ENCODE data around the gene LNX1.

Gene LNX1

DNA sequence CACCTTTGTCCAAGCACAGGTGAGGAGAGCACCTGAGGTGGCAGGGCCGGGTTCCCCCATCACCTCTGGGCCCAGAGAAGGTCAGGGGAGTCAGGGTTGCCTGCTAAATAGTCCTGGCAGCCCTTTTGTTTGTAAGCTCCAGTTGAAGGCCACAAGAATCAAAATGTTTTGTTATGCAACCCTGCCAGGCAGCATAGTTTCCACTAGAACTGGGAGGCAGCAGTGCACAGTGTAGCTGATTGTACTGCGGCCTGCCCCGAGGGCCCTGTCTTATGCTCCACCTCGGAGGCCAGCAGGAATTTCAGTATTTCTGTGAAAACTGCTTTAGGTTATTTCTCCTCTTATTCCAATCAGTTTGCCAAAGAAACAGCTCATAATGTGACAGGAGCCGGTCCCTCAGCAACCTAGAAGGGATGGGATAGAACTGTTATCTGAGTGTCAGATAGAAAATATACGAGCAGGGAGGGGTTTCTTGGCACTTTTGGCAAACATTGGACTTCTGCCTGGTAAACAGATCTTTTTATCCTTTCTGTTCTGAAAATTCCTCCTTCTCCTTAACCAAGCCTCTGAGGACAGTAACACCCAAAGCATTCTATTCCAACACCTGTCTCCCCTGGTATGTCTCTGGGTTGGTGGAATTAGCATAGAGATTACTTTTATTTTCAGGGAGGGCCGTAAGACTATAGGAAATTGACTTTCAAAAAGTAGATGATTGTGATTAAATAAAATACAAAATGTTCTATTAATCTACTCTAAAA is 93.6 kb downstream of the LNX1 start:
- H3K4me3 ChIP-seq (replicated peaks; ENCODE audit: insufficient read depth, low read length), result no peak overlapping the region
- H3K27me3 ChIP-seq (ENCODE audit: insufficient read depth, poor library complexity, severe bottlenecking), result no peaks in the 10 kb centered on the region
- DNase-seq (ENCODE audit: low read depth in 1 of 2, low spot score in 1 of 2), result no peak
- TF ChIP-seq GABPA (IDR thresholded peaks at IDR 0.05; ENCODE audit: low read depth) (no peak), SPI1 (IDR thresholded peaks at IDR 0.05; ENCODE audit: borderline replicate concordance, low read depth) (no peak), POLR2AphosphoS5 (IDR thresholded peaks at IDR 0.05; ENCODE audit: low read depth) (no peak)
- TF ChIP-seq, protein P1, sequence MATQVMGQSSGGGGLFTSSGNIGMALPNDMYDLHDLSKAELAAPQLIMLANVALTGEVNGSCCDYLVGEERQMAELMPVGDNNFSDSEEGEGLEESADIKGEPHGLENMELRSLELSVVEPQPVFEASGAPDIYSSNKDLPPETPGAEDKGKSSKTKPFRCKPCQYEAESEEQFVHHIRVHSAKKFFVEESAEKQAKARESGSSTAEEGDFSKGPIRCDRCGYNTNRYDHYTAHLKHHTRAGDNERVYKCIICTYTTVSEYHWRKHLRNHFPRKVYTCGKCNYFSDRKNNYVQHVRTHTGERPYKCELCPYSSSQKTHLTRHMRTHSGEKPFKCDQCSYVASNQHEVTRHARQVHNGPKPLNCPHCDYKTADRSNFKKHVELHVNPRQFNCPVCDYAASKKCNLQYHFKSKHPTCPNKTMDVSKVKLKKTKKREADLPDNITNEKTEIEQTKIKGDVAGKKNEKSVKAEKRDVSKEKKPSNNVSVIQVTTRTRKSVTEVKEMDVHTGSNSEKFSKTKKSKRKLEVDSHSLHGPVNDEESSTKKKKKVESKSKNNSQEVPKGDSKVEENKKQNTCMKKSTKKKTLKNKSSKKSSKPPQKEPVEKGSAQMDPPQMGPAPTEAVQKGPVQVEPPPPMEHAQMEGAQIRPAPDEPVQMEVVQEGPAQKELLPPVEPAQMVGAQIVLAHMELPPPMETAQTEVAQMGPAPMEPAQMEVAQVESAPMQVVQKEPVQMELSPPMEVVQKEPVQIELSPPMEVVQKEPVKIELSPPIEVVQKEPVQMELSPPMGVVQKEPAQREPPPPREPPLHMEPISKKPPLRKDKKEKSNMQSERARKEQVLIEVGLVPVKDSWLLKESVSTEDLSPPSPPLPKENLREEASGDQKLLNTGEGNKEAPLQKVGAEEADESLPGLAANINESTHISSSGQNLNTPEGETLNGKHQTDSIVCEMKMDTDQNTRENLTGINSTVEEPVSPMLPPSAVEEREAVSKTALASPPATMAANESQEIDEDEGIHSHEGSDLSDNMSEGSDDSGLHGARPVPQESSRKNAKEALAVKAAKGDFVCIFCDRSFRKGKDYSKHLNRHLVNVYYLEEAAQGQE (IDR thresholded peaks at IDR 0.05; ENCODE audit: insufficient replicate concordance, low read depth), result no peak
- TF ChIP-seq, protein P2, sequence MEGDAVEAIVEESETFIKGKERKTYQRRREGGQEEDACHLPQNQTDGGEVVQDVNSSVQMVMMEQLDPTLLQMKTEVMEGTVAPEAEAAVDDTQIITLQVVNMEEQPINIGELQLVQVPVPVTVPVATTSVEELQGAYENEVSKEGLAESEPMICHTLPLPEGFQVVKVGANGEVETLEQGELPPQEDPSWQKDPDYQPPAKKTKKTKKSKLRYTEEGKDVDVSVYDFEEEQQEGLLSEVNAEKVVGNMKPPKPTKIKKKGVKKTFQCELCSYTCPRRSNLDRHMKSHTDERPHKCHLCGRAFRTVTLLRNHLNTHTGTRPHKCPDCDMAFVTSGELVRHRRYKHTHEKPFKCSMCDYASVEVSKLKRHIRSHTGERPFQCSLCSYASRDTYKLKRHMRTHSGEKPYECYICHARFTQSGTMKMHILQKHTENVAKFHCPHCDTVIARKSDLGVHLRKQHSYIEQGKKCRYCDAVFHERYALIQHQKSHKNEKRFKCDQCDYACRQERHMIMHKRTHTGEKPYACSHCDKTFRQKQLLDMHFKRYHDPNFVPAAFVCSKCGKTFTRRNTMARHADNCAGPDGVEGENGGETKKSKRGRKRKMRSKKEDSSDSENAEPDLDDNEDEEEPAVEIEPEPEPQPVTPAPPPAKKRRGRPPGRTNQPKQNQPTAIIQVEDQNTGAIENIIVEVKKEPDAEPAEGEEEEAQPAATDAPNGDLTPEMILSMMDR (IDR thresholded peaks at IDR 0.05; ENCODE audit: insufficient read depth, low read length), result no peak
- H3K27ac ChIP-seq (replicated peaks), result no peak overlapping the region

DNA sequence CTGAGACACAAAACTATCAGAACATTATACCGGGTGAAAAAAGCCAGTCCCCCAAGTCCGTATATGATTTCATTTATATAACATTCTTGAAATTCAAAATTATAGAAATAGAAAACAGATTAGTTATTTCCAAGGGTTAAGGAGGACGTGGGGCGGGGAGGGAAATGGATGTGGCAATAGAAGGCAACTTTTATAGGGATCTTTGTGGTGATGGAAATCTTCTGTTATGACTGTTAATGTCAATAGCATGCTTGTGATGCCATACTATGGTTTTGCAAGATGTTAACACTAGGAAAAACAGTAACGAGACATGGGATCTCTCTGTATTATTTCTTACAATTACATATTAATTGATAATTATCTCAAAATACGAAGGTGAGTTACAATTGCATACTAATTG is 96.4 kb downstream of the LNX1 start:
- H3K4me3 ChIP-seq (replicated peaks; ENCODE audit: insufficient read depth, low read length), result no peak overlapping the region
- no peak for DNase-seq (ENCODE audit: low read depth in 1 of 2, low spot score in 1 of 2)
- TF ChIP-seq, protein P2 (IDR thresholded peaks at IDR 0.05; ENCODE audit: insufficient read depth, low read length), result no peak
- TF ChIP-seq, protein P1 (IDR thresholded peaks at IDR 0.05; ENCODE audit: insufficient replicate concordance, low read depth), result no peak
- TF ChIP-seq POLR2AphosphoS5 (IDR thresholded peaks at IDR 0.05; ENCODE audit: low read depth), result no peak
- no peak for TF ChIP-seq GABPA (IDR thresholded peaks at IDR 0.05; ENCODE audit: low read depth)
- no peak for TF ChIP-seq SPI1 (IDR thresholded peaks at IDR 0.05; ENCODE audit: borderline replicate concordance, low read depth)
- no peaks in the 10 kb centered on the region for H3K27me3 ChIP-seq (ENCODE audit: insufficient read depth, poor library complexity, severe bottlenecking)
- no peak overlapping the region for H3K27ac ChIP-seq (replicated peaks)

DNA sequence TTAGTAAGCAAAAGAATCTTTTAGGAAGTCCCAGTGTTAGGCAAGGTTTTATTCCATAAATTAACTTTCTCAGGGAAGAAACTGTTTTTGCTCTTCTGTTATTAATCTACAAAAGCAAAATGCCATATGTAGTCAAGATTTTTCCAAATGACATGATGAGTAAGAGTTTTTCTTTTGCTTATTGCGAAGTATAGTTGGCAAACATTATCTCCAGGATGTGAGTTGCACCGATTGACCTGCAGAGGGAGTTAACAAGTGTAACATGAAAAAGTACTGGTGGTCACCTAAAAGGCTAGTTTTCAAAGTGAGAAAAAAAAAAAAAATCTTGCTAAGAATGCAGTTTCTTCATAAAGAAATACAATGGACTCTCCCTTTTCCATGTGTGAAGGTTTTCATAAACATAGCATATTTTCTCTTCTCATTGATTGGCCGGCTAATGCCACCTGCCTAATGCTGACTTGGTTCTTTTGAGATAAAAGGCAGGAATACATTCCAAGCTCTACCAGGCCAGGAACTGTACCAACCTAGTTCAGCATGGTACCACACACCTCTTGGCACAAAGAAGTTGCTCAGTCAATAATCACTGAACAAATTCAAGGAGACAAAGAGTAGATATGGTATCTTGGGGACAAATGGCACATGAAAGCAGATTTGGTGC is 100.2 kb downstream of the LNX1 start:
- Histone ChIP-seq H3K27ac (replicated peaks) (no peak overlapping the region), H3K4me3 (replicated peaks; ENCODE audit: insufficient read depth, low read length) (no peak overlapping the region), H3K27me3 (ENCODE audit: insufficient read depth, poor library complexity, severe bottlenecking) (peaks cover 4% of the 10 kb centered on the region)
- peak; percentile 14 for DNase-seq (ENCODE audit: low read depth in 1 of 2, low spot score in 1 of 2)
- TF ChIP-seq, protein P2 (IDR thresholded peaks at IDR 0.05; ENCODE audit: insufficient read depth, low read length), result peak; percentile 46
- TF ChIP-seq GABPA (IDR thresholded peaks at IDR 0.05; ENCODE audit: low read depth), result no peak

Data from HL-60 (cell line).